ENCODE data around the gene PLXDC1.

DNA sequence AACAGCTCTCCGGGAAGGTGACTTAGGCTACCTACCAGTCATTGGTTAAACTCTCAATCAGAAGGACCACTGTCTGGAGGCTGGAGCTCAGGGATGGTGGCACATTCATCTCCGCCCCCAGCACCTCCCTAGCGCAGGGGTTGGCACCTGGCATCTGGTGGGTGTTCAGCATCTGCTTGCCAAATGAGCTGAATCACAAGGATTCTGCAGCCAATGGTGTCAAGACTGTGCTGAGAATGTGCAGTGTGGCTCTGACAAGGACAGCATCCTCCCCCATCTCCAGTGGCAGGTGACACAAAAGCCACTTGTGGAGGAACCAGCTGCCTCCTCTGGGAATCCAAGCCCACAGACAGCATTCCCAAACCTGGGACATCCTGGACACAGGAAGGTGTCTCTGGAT lies 35.2 kb downstream of the PLXDC1 start:
- TF ChIP-seq RNF2 (conservative IDR thresholded peaks at IDR 0.05; ENCODE audit: low read depth) (no peak), SP1 (IDR thresholded peaks at IDR 0.05) (no peak), SP1 (CRISPR knock-in tag; IDR thresholded peaks at IDR 0.05) (no peak), HMGXB4 (CRISPR knock-in tag; IDR thresholded peaks at IDR 0.05; ENCODE audit: borderline replicate concordance in 1 of 2, low read depth in 1 of 2) (no peak), ZBTB38 (CRISPR knock-in tag; IDR thresholded peaks at IDR 0.05) (no peak), ZKSCAN1 (IDR thresholded peaks at IDR 0.05; ENCODE audit: low read length) (no peak), SIN3A (IDR thresholded peaks at IDR 0.05; ENCODE audit: borderline replicate concordance, low read depth, low read length) (no peak), CTCF (CRISPR knock-in tag; IDR thresholded peaks at IDR 0.05) (no peak), BCLAF1 (IDR thresholded peaks at IDR 0.05) (no peak), TCF12 (IDR thresholded peaks at IDR 0.05) (no peak), TCF12 (CRISPR knock-in tag; IDR thresholded peaks at IDR 0.05) (no peak), SCMH1 (CRISPR knock-in tag; IDR thresholded peaks at IDR 0.05; ENCODE audit: borderline replicate concordance) (no peak), BRCA1 (CRISPR knock-in tag; IDR thresholded peaks at IDR 0.05) (no peak), ZNF790 (CRISPR knock-in tag; IDR thresholded peaks at IDR 0.05; ENCODE audit: borderline replicate concordance) (no peak), IRF1 (CRISPR knock-in tag; IDR thresholded peaks at IDR 0.05; ENCODE audit: low read depth) (no peak)
